GM19324 (cell line): ENCODE results near the gene GSTA2.
"Not testable (repeated sequence)": the region's sequence is repeated elsewhere in the genome, so short reads cannot be mapped to it uniquely, and the experiment has no call there.

Source experiments
- ATAC-seq: cut with Tn5 transposase; IDR thresholded peaks from one replicate; pipeline ENCODE4 v1.9.1; 2021; ENCODE audit warnings: mild to moderate bottlenecking, moderate library complexity; ENCODE audit not compliant: unreplicated experiment, low FRiP score

The GSTA2 gene

GRCh38 chr6:52763322-52763916 lies at the start of gene GSTA2:
Gene GSTA2, minus strand, starts transcription at chr6:52763475. Its CDS starts 5,528 bp downstream, at chr6:52757947.
- ATAC-seq: not testable (repeated sequence)

GRCh38 chr6:52809777-52810176 lies 46.5 kb upstream of the GSTA2 start:
- not testable (repeated sequence) for ATAC-seq

GRCh38 chr6:52808660-52809059 lies 45.4 kb upstream of the GSTA2 start:
- ATAC-seq: no peak

GRCh38 chr6:52803668-52804255 lies 40.5 kb upstream of the GSTA2 start, which contains the start of gene GSTA1:
Gene GSTA1, minus strand, starts transcription at chr6:52803816. Its CDS starts 4,549 bp downstream, at chr6:52799267.
- not testable (repeated sequence) for ATAC-seq

GRCh38 chr6:52802806-52803205 lies 39.5 kb upstream of the GSTA2 start:
- ATAC-seq: no peak

GRCh38 chr6:52801188-52801841 lies 38.0 kb upstream of the GSTA2 start:
- no peak for ATAC-seq

DNA sequence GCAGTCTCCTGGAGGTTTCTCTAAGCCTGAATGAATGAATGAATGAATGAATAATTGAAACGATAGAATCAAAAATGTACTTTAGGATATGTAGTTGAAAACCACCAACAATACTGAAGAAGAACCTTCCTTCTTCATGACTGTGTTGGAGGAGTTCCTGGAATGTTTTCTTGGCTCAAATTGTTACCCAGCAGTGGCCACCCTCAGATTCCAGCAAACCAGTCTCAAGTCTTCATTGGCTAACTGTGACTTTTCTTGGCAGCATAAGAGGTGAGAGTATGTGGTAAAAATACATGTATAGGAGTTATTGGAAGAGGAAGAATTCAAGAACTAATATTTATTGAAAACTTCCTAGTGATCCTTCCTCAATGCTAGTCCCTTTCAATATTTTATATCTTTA lies 36.0 kb upstream of the GSTA2 start:
- not testable (repeated sequence) for ATAC-seq

DNA sequence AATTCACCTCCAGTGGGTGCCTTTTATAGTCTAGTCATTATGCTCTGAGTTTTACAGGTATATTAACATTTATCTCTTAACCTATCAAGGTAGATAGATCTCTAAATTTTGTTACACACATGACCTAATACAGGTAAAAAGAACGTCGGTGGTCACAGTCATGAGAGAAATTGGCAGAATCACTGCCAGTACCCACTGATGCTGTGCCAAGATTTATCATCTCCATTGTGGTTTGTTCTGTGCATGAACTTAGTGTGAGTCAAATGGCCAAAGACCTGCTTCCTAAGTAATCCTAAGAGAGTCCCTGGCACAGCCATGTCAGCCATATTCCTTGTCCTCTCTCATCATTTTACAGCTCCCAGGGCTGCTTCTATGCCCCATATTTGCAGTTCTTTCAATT lies 31.1 kb upstream of the GSTA2 start:
- not testable (repeated sequence) for ATAC-seq

GRCh38 chr6:52790861-52791260 lies 27.6 kb upstream of the GSTA2 start:
- no peak for ATAC-seq

DNA sequence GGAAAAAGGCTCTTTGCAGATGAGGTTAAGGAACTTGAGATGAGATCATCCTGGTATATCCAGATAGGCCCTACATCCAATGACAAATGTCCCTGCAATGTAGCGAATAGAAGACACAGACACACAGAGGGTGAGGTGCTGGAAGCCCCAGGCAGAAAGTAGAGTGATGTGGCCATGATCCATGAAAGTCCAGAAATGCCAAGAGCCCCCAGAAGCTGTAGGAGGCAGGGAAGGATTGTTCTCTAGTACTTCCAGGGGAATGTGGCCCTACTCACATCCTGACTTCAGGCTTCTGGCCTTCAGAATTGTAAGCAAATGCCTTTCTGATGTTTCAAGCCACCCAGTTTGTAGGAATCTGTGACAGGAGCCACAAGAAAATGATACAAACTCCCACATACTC lies 26.4 kb upstream of the GSTA2 start:
- ATAC-seq: not testable (repeated sequence)

DNA sequence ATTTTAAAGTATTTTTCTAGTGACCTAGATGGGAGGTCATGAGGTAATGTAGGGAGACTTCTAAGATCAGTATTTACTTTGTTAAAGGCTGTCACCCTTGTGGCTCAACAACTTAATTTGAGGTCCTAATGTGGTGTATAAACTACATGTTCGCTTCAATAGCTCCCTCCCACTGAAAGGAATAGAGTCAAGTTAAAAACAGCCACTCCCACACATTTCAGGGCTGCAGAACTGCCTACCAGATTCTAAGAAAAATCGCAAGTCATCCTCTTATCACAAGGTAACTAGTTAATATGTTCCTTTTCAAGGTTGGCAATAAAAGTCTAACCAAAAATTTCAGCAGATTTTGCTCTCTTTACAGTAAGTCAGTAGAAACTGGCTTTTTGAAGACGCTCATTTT lies 25.2 kb upstream of the GSTA2 start:
- ATAC-seq: no peak

- no peak for ATAC-seq
Observed at GRCh38 chr6:52787917-52788316, 24.6 kb upstream of the GSTA2 start.

- ATAC-seq: no peak
Observed at GRCh38 chr6:52786249-52786956, 23.1 kb upstream of the GSTA2 start.

- not testable (repeated sequence) for ATAC-seq
Observed at GRCh38 chr6:52782696-52783274, 19.5 kb upstream of the GSTA2 start.

DNA sequence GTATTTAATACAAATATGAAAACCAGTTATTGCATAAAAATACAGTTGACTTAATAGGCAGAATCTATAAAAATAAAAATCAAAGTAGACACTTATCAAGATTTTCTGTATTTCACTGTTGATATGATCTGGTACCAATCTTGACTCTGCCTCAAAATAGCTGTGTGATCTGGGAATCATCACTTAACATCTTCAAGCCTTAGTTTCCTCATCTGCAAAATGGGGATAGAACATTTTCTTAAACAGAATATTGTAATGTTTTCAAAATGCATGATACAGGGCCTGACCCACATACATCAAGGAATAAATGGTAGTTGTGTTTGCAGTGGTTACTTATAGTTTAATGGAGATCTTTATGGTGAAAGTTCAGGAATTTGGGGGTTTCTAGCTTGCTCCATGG lies 18.9 kb upstream of the GSTA2 start:
- not testable (repeated sequence) for ATAC-seq

DNA sequence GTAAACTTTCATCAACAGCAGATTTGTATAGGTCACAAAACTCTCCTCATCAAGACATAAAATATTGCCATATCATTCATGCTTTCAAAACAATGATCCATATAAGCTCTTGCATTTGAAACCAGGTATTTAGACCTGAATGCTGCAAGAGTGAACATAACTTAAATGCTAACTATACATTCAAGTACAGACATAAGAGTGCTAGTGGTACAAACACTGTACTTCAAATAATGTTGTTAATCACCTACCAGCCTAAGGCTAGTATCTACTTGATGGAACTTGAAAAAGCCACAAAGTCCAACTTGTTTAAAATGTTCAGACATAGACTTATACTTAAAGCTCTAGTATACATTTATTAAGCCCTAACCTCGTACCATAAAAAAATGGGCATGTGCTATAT lies 16.0 kb upstream of the GSTA2 start:
- no peak for ATAC-seq

DNA sequence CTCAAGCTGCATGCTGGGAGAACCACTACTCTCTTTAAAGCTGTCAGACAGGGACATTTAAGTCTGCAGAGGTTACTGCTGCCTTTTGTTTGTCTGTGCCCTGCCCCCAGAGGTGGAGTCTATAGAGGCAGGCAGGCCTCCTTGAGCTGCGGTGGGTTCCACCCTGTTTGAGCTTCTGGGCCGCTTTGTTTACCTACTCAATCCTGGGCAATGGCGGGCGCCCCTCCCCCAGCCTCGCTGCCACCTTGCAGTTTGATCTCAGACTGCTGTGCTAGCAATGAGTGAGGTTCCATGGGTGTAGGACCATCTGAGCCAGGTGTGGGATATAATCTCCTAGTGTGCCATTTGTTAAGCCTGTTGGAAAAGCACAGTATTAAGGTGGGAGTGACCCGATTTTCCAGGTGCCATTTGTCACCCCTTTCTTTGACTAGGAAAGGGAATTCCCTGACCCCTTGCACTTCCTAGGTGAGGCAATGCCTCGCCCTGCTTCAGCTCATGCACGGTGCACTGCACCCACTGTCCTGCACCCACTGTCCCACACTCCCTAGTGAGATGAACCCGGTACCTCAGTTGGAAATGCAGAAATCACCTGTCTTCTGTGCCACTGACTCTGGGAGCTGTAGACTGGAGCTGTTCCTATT lies 13.6 kb upstream of the GSTA2 start:
- not testable (repeated sequence) for ATAC-seq

DNA sequence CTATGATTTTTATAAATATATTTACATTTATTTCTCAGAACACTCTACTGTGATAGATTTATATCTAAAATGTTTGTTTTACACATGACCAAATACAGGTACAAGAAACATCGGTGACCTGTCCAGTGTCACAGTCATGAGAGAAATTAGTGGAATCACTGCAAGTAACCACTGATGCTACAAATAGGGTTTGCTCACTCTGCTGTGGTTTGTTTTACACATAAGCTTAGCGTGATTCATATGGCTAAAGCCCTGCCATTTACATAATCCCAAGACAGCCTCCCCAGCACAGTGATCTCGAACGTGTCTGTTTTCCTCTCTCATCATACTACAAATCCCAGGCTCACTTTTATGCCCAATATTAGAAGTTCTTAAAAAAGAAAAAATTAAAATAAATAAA lies 6.1 kb upstream of the GSTA2 start:
- ATAC-seq: not testable (repeated sequence)

DNA sequence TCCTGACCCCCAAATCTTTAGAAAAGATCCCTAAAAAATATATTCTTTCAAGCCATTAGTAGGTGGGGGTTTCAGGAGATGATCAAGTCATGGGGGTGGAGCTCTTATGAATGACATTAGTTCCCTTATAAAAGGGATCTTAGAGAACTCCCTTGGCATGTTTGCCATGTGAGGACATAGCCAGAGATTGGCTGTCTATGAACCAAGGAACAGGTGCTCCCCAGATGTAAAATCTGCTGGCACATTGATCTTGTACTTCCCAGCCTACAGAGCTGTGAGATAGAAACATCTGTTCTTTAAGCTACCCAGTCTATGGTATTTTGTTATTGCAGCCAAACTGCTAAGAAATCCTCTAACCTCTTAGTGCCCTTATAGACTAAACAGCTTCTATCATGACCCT lies 4.4 kb upstream of the GSTA2 start:
- not testable (repeated sequence) for ATAC-seq
